SH-SY5Y (cell line): ENCODE results near the gene PDLIM5.

Experiments
- GATA2 ChIP-seq: IDR thresholded peaks from 2 replicates; pipeline ENCODE4 v1.6.1; 2011; ENCODE audit warnings: mild to moderate bottlenecking, low read depth, low read length
- GATA3 ChIP-seq: IDR thresholded peaks from 2 replicates; pipeline ENCODE4 v1.6.1; 2011; ENCODE audit warnings: low read depth, mild to moderate bottlenecking, low read length, moderate library complexity

GRCh38 chr4:94528792-94529451 is 77.2 kb downstream of the PDLIM5 start:
- TF ChIP-seq GATA2 (no peak), GATA3 (no peak)
